Measurements from ENCODE around the gene ATF4. TPM values are rescaled to one million over a fixed set of nuclear protein-coding genes. Genes with fewer than 3 reads are reported as not detected.

ATF4 gene
- total RNA-seq, 1 experiment from 2014 or later, result 717 TPM

DNA sequence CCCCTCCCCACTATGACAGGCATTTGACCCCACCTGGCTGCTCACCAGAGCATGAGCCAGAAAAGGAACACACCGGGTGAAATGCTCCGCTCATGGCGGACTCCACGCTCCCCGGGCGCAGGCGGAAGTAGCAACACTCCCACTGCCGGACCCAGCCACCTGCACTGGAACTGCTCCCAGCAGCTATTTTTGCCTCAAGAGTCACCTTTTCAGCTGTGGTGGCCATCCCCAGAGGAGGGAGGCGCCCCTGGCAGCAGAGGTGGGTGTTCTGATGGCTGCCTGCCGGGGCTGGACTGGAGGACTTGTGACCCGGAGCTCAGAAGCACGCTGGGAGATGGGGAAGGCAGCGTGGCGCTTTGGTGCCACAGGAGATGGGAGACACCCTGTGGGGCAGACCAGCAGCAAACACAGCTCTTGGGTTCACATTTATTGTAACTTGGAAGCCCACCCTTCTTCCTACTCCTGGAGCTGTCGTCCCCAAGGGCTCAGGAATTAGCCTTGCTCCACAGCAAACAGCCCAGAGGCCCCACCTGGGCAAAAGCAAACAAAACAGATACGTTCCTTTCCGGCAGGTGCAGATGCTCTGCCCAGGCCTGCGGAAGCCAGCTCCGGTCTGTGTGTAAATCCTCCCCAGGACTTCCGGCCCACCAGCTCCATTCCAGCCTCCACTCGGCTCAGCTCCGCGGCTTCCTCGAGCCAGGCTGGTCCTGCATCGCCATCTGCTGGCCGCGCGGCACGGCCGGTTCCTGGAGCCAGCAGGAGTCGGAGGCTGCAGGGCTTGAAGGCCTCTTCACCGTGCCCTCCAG, 8.5 kb downstream of the ATF4 start:
- TF ChIP-seq, protein P1, sequence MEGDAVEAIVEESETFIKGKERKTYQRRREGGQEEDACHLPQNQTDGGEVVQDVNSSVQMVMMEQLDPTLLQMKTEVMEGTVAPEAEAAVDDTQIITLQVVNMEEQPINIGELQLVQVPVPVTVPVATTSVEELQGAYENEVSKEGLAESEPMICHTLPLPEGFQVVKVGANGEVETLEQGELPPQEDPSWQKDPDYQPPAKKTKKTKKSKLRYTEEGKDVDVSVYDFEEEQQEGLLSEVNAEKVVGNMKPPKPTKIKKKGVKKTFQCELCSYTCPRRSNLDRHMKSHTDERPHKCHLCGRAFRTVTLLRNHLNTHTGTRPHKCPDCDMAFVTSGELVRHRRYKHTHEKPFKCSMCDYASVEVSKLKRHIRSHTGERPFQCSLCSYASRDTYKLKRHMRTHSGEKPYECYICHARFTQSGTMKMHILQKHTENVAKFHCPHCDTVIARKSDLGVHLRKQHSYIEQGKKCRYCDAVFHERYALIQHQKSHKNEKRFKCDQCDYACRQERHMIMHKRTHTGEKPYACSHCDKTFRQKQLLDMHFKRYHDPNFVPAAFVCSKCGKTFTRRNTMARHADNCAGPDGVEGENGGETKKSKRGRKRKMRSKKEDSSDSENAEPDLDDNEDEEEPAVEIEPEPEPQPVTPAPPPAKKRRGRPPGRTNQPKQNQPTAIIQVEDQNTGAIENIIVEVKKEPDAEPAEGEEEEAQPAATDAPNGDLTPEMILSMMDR (IDR thresholded peaks at IDR 0.05; ENCODE audit: unreplicated experiment), result peak; percentile 94
- CTCF ChIA-PET, result interaction anchor here (0.5 to 26.5 kb wide), 15 partner anchors 9 to 1347 kb away, joined by 3 to 471 read pairs (median 5); partner anchors contain the start of genes ATF4 and MIEF1

DNA sequence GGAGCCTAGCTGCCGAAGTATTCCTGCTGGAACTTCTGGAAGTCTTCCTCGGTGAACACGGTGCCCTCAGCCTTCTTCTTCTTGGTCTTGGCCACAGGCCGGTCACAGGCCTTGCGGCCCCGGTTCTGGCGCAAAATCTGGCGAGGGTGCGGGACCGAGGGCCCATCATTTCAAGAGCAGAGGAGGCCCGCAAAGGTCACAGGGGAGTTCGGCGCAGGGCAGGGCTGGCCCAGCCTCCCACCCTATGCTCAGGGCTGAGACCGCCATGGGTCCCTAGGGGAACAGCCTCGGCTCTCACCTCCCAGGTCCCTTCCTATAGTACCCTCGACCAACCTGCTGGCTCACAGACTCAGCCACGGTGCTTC, 9.1 kb downstream of the ATF4 start:
- no peak for DNase-seq (ENCODE audit: unreplicated experiment)
- TF ChIP-seq, protein P1 (IDR thresholded peaks at IDR 0.05; ENCODE audit: unreplicated experiment), result no peak
- H3K9me3 Mint-ChIP-seq (ENCODE audit: unreplicated experiment), result no peaks in the 10 kb centered on the region
- H3K36me3 Mint-ChIP-seq (ENCODE audit: insufficient read depth, unreplicated experiment), result peaks cover 63% of the 10 kb centered on the region
- peak overlapping the region; percentile 47 for H3K27ac Mint-ChIP-seq (ENCODE audit: low read depth, unreplicated experiment)
- no TSS peak for BruUV-seq (replicated peaks)
- ChIA-PET POLR2A (interaction anchor here (0.7 to 5.1 kb wide), 13 partner anchors 9 to 818 kb away, joined by 3 to 85 read pairs (median 3); partner anchors contain the start of genes ATF4, MIEF1, RPL3 and TNRC6B), CTCF (interaction anchor here (0.5 to 26.5 kb wide), 13 partner anchors 9 to 877 kb away, joined by 3 to 471 read pairs (median 5); partner anchors contain the start of genes ATF4 and MIEF1)
- peaks cover 56% of the 10 kb centered on the region for H3K4me1 Mint-ChIP-seq (ENCODE audit: insufficient read depth, unreplicated experiment)
- H3K4me3 Mint-ChIP-seq (ENCODE audit: unreplicated experiment), result peak overlapping the region; percentile 52
- intact Hi-C loops (cut with micrococcal nuclease), result loop anchor here (1.0 to 10.0 kb wide), 2 partner anchors 36 to 355 kb away; no protein-coding TSS in a partner anchor
- no peaks in the 10 kb centered on the region for H3K27me3 Mint-ChIP-seq (ENCODE audit: insufficient read depth, unreplicated experiment)

More for the DNA sequence above, 8.5 kb downstream of the ATF4 start:
- intact Hi-C loops (cut with micrococcal nuclease), result loop anchor here (1.0 to 10.0 kb wide), 2 partner anchors 36 to 354 kb away; no protein-coding TSS in a partner anchor
- Mint-ChIP-seq H3K27me3 (ENCODE audit: insufficient read depth, unreplicated experiment) (no peaks in the 10 kb centered on the region), H3K27ac (ENCODE audit: low read depth, unreplicated experiment) (peak overlapping the region; percentile 47), H3K36me3 (ENCODE audit: insufficient read depth, unreplicated experiment) (peaks cover 69% of the 10 kb centered on the region), H3K9me3 (ENCODE audit: unreplicated experiment) (no peaks in the 10 kb centered on the region), H3K4me1 (ENCODE audit: insufficient read depth, unreplicated experiment) (peaks cover 57% of the 10 kb centered on the region), H3K4me3 (ENCODE audit: unreplicated experiment) (peak overlapping the region; percentile 44)
- DNase-seq (ENCODE audit: unreplicated experiment), result peak; percentile 83
- POLR2A ChIA-PET, result interaction anchor here (0.6 to 5.1 kb wide), 15 partner anchors 8 to 1501 kb away, joined by 3 to 85 read pairs (median 3); partner anchors contain the start of genes ATF4, MIEF1, RPL3 and TNRC6B
- BruUV-seq (replicated peaks), result TSS peak; percentile 54

DNA sequence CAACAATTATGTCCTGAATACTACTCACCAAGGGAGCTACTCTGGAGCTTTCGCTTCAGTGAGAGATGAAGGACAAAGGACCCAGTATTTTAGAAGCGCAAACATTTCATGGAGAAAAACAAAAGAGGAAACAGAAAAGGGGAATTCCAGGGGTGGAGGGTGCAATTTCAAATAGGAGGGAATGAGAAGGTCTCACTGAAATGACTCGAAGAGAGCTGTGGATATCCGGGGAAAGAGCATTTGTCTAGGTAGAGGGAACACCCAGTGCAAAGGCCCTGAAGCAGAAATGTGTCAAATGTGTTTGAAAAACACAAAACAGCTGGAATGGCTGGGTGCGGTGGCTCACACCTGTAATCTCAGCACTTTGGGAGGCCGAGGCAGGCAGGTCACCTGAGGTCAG, 9.8 kb downstream of the ATF4 start:
- TF ChIP-seq, protein P1 (IDR thresholded peaks at IDR 0.05; ENCODE audit: unreplicated experiment), result no peak
- Mint-ChIP-seq H3K27ac (ENCODE audit: low read depth, unreplicated experiment) (no peak overlapping the region), H3K4me3 (ENCODE audit: unreplicated experiment) (peak overlapping the region; percentile 52), H3K36me3 (ENCODE audit: insufficient read depth, unreplicated experiment) (peaks cover 56% of the 10 kb centered on the region), H3K9me3 (ENCODE audit: unreplicated experiment) (no peaks in the 10 kb centered on the region), H3K4me1 (ENCODE audit: insufficient read depth, unreplicated experiment) (peaks cover 51% of the 10 kb centered on the region), H3K27me3 (ENCODE audit: insufficient read depth, unreplicated experiment) (no peaks in the 10 kb centered on the region)
- POLR2A ChIA-PET, result interaction anchor here (2.0 to 5.1 kb wide), 5 partner anchors 10 to 514 kb away, joined by 6 to 85 read pairs (median 21); partner anchors contain the start of genes ATF4, MIEF1 and RPL3
- no peak for DNase-seq (ENCODE audit: unreplicated experiment)
- BruUV-seq (replicated peaks), result no TSS peak
- intact Hi-C loops (cut with micrococcal nuclease), result loop anchor here (5.0 kb wide), 2 partner anchors 512 to 647 kb away; partner anchors contain the start of gene TNRC6B
- CTCF ChIA-PET, result interaction anchor here (0.6 to 26.5 kb wide), 14 partner anchors 8 to 876 kb away, joined by 3 to 471 read pairs (median 4); no protein-coding TSS in a partner anchor

Data from MCF 10A (cell line).